Measurements from ENCODE around the gene VAC14.
A peak's percentile ranks its signal among the peaks of the same experiment; 100 is the strongest.

Gene VAC14

DNA sequence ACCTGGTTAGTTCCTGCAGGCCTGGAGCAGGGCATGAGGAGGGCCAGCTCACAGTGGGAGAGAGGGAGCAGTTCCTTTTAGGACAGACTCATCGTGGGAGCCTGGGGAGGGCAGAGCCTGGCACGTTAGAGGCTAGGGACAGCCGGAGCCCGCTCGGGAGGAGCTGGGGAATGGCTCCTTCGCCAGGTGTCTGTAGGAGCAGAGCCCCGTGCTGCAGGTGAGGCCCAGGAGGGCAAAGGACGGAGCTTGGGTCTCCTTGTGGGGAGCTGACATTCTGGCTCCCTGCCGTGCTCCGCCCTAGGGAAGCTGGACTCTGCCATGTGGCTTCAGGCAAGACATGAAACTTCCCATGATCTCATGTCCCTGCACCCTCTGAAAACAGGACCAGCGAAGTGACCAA lies 96.4 kb downstream of the VAC14 start:
- DNase-seq (ENCODE audit: low read depth): no peak

DNA sequence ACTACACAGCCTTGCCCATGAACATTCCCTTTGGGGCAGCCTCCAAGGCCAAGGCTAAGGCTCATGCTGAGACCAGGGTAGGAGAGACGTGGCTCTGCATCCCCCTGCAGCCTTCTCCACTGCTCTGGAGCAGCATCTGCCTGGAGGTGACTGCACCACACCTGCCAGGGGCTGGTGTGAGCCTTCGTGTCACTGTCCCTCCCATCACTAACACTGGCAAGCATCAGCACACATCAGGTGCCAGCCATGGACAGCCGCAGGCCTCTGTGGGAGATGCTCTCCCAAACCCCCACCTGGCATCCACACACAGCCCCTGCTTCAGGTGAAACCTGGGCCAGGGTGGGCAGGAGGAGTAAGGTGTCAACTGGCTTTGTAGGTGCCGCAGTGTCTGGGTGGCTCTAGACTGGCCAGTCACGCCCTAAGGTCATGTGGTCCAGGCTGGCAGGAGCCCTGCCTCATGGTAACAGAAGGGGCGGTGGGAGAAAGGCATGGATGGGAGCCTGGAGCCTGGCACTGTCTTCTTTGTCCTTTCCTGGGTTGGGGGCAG lies 97.0 kb downstream of the VAC14 start:
- DNase-seq (ENCODE audit: low read depth): no peak

DNA sequence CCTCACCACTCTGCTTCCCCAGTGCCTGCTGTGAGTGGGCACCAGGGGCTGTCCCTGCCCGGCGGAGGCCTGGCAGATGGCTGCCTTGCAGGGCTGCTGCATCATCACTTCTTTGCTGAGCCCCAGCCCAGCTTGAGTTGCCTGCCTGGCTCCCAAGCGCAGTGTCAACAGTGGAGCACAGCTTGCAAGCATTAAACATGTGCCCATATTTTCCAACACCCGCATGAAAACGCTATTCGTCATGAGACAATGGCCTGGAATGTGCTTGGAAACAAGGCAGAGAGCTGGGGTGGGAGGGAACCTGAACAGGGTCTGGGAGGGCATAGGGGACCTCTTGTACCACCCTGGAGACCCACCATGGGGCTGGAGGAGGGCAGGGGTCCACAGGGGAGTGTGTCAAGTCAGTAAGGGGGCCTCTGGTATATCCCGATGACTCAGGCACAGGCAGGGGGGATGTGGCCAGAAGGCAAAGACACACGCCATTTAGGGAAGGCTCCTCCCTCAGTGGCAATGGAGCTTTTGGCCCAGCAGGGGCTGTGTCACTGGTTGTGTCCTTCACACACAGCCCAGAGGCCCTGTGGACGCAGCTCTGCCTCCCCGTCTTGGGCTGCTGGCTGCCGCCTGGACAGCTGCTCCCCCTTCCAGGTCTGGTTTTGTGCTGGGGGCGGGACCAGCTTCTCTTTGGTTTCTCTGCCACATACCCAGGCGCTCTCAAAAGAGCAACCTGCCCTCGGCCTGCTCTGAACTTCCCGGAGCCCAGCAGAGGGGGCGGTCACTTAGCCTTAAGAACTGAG lies 97.7 kb downstream of the VAC14 start:
- peak; percentile 75 for DNase-seq (ENCODE audit: low read depth)

DNA sequence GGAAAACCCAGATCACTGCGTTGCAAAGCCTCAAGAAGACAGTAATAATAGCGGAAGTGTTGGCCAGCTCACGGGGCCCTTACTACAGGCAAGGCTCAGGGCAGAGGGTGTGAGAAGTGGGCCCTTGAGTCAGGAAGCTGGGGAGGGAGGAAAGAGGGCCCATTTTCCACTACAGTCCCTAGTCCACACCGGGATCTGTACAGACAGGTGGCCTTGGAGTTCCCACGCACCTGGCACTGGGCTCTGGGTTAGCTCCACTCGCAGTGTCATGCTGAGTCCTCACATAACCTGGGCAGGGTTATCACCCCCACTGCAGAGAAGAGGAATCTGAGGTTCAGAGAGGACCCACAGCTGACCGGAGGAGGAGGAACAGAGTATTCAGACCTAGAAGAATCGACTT lies 98.3 kb downstream of the VAC14 start:
- no peak for DNase-seq (ENCODE audit: low read depth)

DNA sequence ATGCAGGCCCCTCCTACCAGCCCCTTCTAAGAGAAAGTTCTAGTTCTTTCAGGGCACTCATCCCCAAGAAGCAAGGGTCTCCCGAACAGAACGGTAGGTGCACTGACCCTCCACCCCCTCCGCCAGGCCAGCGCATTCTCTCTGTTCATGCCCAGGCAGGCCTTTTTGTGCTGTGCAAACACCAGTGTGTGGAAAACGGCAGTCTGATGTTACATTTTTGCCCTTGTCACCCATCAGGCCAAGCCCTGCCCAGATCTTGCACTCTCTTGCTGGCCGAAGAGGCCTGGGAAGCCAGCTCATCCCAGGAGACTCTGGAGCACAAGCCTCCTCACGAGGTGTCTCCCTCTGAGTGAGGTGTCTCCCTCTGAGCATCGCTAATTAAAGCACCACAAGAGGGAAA lies 99.0 kb downstream of the VAC14 start:
- DNase-seq (ENCODE audit: low read depth): no peak

DNA sequence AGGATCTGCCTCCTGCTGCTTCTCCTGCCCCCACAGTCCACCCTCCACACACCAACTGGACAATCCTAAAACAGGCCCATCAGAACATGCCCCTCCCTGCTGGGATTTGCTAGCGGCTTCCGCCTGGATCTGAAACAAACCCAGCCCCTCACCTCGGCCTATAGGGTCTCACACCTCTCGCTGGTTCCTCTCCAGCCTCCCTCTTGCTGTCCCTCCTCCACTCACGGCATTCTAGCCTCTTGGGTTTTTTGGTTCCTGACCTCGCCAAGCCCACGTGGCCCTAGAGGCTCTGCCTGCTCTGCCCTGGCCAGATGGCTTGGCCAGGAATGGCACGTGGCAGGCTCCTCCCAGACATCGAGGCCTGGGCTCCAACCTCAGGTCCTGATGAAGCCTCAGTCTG lies 99.4 kb downstream of the VAC14 start:
- DNase-seq (ENCODE audit: low read depth): no peak

DNA sequence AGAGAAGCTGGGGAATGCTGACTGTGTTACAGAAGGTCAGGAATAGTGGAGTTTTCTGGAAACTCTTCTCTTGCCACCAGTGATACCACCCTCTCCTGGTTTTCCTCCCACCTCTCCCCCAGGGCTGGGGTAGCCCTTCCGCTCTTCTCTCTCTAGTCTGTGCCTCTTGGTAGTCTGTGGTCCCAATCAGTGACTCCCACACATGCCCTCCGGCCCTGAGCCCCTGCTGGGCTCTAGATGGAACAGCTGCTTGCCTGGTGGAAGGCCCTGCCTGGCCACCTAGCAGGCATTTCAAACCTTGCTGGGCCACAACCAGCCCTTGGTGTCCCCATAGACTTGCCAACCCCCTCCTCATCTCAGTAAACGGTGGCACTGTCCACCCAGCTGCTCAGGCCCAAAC lies 99.9 kb downstream of the VAC14 start:
- DNase-seq (ENCODE audit: low read depth): no peak

DNA sequence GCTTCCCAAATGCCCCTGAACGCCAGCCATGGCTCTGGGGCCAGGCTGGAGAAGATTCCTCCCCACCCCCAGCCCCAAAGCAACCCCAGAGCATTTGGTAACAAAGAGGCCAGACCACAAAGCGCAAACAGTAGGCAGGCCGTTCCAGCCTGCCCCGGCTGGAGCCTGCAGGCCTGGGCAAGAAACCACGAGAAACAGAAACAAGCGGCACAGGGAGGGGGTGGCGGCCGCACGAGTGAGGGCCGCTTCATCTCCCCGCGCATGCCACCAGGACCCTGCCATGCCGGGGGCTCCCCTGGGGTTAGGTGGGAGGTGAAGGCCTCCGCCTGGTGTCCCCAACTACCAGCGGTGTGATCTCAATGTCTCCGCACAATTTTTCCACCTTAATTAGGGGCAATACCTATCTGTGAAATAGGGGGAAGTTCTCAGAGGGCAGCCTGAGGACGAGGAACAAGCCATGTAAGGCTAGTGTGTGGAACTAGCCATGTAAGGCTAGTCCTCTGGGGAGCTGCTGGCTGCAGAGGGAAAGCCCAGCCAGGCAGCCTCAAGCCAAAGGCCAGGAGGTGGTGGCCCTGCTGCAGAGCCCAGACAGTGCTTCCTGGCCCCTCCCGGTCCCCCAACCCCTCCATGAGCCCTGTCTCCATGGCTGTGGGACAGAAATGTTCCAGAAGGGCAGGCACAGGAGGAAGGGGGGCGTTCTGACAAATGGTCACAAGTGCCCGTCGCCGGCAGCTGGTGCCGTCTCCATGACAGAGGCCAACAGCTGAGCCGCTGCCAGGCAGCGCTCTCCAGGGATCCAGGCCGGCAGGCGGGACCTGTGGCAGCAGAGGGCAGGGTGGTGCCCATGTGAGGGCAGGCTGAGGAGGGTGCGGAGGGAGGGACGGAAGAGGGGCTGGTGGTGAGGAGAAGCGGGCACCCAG lies 100.6 kb downstream of the VAC14 start:
- DNase-seq (ENCODE audit: low read depth): no peak

DNA sequence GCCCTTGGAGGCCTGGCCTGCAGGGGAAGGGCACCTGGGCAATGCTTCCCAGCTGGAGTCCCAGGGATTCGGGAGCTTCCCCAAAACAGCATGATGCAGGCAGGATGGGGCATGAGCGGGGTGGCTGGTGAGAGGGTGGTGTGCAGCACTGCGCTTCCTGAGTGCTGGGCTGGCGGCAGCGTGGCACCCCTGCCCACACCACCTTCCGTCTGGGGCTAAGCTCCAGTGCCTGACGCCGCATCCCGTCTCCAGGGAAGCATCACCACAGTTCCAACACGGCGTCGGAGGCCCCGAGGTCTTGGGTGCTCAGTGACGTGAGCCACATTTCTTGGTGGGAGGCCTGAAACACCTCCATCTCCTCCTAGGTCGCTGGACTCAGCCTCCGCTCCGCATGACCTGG lies 101.3 kb downstream of the VAC14 start:
- no peak for DNase-seq (ENCODE audit: low read depth)

DNA sequence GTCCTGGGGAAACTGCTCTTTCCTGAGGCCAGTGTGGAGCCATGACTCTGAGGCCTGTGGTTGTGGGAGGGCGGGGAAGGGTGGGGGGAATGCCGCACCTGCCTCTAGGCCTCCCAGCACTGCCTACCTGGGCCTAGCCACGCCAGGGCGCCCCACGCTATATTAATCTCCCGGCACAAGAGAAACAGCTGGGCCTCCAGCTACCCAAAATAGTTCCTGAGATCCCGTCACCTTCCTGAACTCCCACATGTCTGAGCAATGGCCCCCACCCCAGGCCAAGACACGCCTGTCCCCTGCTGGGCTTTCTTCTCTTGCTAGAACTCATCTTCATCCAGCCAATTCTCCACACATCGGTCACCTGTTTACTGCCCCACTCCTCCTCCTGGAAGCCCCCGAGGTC lies 102.1 kb downstream of the VAC14 start:
- no peak for DNase-seq (ENCODE audit: low read depth)

DNA sequence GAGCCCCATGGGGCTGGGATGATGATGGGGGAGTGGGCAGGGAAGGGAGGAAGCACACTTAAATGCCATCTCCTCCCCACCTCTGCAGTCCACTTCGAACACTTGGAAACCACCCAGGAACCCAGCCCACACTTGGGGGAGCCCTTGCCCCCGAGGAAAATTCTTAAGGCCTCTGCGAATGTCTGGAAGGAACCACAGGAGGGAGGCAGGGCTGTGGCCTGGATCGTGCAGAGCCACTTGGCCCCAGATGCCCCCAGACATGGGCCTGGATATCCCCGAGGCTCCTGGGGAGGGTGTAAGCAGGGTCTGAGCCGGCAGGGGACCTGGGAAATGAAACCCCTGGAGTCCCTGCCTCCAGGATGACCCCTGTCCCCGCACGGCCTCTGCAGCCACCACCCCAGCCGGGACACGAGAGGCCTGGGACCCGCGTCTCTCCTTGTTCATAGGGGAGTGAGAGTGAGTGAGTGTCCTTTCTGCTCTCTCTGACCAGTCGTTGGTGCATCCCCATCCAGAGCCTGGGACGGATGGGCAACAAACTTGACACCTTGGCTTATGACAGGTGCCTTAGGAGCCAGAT lies 103.3 kb downstream of the VAC14 start:
- DNase-seq (ENCODE audit: low read depth): no peak

DNA sequence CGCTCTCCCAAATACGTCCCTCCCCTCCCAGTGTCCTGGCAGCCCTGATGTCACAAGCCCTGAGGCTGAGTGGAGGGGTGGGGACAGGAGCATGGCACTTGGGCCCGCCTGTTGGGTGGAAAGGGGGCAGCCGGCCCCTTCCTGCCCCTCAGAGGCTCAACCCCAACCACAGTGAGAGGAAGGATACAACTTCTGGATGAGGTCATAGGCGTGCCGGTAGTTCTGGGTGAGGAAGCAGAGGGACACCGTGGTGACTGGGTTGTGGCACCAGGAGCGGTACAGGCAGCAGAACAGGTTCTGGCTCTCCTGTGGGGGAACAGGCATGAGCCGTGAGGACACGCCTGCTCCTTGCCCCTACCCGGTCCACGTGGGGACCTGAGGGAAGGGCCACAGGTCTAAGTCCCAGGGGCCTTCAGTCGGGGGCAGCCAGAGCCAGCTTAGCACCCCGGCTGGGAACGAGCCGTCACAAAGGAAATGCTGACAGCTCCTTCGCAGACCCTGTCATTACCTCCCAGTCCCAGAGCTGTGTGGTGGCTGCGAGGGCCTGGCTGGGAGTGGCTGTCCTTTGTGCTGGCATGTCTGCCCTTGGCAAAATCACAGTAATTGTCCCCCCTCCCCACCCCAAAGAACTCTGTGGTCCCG lies 103.9 kb downstream of the VAC14 start:
- DNase-seq (ENCODE audit: low read depth): no peak

DNA sequence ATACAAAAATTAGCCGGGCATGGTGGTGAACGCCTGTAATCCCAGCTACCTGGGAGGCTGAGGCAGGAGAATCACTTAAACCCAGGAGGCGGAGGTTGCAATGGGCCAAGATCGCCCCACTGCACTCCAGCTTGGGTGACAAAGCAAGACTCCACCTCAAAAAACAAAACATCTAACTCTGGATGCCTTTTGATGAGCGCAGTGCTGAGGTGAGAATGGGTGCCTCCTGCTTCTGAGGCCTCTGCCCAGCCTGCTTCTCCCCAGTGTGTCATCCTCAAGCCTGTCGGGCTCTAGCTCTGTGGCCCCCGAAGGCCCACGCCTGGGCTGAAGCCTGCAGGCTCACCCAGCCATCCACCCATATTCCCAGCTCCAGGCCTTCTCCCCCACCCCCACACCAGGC lies 104.6 kb downstream of the VAC14 start:
- DNase-seq (ENCODE audit: low read depth): no peak

DNA sequence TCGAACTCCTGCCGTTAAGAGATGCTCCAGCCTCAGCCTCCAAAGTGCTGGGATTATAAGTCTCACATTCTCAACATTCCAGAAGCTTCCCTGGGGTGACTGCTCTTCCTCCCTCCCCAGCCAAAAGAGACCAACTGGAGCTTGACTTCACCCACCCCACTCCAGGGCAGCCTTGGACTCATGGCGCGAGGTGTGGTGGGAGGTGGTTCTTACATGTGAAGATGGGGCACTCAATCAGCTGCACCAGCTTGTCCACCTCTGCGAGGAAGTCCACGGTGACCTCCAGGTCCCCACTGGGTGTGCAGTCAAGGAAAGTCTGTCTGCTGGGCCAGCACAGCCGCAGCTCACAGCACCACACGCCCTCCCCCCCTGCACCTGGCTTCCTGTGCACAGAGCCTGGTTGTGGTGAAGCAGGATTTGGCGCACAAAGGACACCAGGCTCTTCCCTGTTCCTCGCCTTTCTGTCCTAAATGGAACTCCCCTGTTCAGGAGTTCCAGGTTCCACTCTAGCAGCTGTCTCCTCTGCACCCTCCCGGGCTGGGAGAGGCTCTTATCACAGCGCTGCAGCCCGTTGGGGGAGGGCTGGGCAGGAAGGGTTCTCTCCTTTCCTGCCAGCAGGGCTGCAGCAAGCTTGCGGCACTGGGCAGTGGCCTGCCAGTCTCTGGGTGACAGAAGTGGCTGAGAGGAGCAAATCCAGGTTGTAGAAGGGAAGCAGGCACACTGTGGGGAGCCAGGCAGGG lies 105.5 kb downstream of the VAC14 start:
- DNase-seq (ENCODE audit: low read depth): no peak

DNA sequence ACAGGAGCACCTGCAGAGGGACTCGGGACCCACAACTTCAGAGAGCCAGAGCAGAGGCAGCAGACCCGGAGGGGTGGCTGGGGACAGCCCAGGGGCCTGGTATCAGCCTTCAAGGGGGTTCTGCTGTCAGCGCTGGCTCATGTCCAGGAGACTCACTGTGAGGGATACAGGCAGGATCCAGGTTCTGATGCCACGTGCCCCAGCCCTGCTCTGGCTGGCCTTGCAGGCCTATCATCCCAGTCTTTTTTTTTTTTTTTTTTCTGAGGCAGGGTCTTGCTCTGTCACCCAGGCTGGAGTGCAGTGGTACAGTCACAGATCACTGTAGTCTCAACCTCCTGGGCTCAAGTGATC lies 106.1 kb downstream of the VAC14 start:
- no peak for DNase-seq (ENCODE audit: low read depth)

DNA sequence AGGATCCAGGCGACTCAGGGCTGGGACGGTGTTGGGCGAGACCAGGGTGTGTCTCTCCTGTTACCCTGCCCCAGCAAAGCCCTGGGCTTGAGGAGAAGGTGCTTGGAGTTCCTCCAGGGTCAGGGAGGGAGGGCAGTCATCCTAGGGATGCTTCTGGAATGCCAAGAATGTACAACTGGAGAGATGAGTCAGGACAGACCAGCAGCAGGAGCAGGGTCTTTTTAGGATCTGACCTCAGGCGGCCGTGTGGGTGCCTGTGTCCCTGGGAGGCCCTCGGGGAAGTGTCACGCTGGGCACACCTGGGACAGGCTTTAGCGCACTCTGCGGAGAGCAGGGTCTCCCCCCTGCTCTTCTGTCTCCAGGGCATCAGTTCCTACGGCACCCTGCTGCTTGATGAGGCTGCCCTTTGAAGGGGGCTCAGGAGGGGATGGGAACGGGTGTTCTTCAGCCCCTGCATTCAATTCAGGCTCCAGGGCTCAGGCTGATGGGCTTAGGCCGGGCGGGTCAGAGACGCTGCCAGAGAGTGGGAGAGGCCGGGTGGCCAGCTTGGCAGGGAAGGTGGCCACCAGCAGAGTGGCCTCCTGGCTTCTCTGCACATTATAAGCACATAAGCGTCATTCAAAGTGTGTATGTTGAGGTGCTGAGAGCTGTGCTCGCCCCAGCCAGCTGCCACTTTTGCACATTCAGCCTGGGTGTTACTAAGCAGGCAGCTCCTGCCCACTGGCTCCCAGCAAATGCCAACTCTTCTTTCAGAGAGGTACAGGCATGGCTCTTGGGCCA lies 106.7 kb downstream of the VAC14 start:
- peak; percentile 70 for DNase-seq (ENCODE audit: low read depth)

DNA sequence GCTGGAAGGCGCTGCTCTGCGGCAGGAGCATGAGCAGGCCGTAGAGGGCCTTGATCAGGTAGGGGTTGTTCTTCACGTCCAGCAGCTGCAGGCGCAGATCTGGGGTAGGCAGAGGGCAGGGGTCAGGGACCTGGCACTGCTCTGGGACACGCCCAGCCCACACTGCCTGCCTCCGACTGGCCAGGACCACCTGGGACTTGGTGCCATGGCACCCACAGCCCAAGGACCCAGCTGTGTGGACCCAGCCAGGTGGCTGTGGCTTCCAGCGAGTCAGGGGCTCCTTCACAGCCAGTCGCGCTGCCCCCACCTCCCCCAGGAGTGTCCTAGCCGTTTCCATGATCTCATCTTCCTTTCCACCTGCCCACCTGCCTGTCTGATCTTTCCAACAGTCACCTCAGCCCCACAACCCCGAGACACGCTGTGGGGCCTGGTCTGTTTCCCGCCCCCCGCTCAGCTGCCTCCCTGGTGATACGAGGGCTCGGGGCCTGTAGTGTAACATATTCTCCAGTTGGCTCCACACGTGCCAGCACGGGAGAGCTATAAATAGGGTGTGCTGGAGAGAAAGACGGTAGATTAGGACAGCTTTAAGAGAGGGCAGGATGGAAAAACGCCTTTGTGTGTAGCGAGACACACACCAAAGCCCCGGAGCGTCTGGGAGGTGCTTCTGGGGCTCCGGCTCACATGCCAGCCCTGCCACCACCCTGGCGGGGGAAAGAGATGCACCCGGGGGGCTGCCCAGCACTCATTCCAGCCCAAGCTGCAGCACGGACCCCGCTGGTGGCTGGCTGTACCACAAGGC lies 107.9 kb downstream of the VAC14 start:
- no peak for DNase-seq (ENCODE audit: low read depth)

DNA sequence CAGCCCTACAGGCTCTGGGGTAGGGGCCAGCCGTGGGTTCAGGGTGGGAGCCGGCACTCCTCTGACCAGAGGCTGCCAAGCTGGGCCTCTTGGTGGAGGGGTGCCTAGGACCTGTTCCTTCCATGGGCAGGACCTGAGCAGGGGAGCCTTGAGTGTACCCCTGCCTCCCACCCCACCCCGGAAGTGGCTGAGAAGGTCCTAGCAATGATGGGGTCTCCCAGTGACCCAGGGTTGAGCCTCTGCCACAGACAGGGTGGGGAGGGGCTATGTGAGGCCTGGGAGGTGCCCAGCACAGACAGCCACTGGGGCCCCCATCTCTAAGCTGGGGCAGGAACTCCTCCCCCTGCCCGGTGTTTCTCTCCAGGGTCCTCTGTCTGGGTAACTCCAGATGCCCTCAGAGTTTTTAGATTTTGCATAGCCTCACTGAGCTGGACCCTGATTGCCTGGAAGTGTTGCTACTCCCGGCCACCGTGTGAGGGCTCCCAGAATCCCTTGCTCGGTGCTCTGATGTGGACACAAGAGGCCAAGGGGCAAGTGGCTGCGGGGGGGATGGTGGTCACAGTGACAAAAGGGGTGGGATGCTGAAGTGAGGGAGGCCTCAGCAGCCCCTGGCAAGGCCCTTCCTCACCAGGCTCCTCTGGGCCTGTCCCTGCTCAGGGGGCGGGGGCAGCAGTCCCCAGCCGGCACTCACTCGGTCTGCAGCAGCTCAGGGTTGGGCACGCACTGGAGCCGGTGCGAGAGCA lies 108.7 kb downstream of the VAC14 start:
- DNase-seq (ENCODE audit: low read depth): no peak
